GM12874 (cell line): ENCODE results near the gene CTF1.

Experiments
- CTCF ChIP-seq: IDR thresholded peaks from 2 replicates; pipeline ENCODE4 v1.5.1; 2011; ENCODE audit warnings: low read depth, mild to moderate bottlenecking, control low read depth, low read length, moderate library complexity; ENCODE audit not compliant: insufficient read depth

Gene CTF1

DNA sequence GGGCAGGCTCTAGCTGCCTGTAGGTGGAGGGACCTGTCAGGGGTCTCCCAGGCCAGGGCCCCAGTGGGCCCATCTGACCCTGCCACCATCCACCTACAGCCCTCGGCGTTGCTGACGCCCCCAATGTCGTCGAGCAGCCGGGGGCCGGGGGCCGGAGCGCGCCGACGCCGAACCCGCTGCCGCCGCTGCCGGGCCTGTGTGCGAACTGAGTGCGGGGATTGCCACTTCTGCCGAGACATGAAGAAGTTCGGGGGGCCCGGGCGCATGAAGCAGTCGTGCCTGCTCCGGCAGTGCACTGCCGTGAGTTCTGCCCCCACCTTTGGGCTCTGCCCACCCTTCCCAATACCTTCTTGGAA is 29.2 kb downstream of the CTF1 start:
- no peak for TF ChIP-seq CTCF

- TF ChIP-seq CTCF, result no peak
Observed at GRCh38 chr16:30925995-30926811, 29.8 kb downstream of the CTF1 start.

- TF ChIP-seq CTCF, result no peak
Observed at GRCh38 chr16:30926937-30927788, 30.7 kb downstream of the CTF1 start.

DNA sequence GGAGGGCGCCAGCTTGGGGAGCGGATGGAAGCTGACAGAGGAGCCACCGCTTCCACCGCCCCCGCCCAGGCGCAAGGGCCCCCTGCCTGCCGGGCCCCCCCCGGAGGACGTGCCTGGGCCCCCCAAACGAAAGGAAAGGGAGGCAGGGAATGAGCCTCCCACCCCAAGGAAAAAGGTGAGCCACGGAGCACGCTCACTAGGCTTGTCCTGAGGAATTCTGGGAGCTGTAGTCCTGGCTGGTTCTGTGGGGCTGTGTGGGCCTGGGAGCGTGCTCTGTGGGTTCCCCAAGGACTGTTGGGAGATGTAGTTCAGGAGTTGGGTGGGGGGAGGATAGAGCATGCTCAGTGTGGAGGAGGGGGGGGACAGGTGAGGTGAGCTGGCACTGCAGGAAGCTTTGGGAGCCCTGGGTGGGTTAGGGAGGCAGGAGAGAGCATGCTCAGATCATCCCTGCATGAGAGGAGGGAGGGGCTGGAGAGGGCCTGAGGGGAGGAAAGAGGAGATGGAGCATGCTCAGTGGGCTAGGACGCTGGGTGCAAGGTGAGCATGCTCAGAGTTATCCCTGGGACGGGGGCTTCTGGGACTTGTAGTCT is 31.5 kb downstream of the CTF1 start:
- TF ChIP-seq CTCF, result no peak

DNA sequence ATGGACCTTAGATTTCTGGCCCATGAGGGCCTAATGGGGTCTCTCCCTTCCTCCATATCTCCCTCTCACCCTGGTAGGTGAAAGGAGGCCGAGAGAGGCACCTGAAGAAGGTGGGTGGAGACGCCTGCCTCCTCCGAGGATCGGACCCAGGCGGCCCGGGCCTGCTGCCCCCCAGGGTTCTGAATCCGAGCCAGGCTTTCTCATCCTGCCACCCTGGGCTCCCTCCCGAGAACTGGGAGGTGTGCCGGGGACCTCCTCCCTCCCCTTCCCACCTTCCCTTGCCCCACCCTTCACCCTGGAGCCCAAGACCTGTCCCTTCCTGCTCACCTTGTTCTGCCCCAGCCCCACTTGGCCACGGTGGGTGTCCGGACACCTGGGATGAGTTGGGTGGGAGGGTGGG is 32.0 kb downstream of the CTF1 start:
- TF ChIP-seq CTCF, result no peak

GRCh38 chr16:30929167-30929566 is 32.8 kb downstream of the CTF1 start:
- TF ChIP-seq CTCF, result no peak

DNA sequence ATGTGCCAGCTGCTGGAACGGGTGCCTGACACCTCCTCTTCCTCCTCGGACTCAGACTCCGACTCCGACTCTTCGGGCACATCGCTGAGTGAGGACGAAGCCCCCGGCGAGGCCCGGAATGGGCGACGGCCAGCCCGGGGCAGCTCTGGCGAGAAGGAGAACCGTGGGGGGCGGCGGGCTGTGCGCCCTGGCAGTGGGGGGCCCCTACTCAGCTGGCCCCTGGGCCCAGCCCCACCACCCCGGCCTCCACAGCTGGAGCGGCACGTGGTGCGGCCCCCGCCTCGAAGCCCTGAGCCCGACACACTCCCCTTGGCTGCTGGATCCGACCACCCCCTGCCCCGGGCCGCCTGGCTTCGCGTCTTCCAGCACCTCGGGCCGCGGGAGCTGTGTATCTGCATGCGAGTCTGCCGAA is 33.8 kb downstream of the CTF1 start:
- no peak for TF ChIP-seq CTCF
